Left lung (tissue), 10 donors: ENCODE data around the gene ZNF420. TPM values are rescaled to one million over a fixed set of nuclear protein-coding genes. Genes with fewer than 3 reads are reported as not detected.
"Not testable (repeated sequence)": the region's sequence is repeated elsewhere in the genome, so short reads cannot be mapped to it uniquely, and the experiment has no call there.

Source experiments
- ATAC-seq: fragments of 200-7000 bp; cut with Tn5 transposase; one replicate; pipeline ENCODE4 v1.9.1; 2020; ENCODE audit warnings: moderate library complexity
- DNase-seq, 4 donors: peaks; one replicate each; pipeline ENCODE4 v3.0.0-alpha.2; 2013 to 2020
- H3K27ac ChIP-seq, 2 donors: fragments of 200-600 bp; sonication (generic) in 1 of 2; one replicate each; pipeline versions ENCODE4 v1.5.0 to v1.8.0; 2020 to 2021
- H3K27me3 ChIP-seq, 2 donors: fragments of 200-600 bp; sonication (generic) in 1 of 2; one replicate each; pipeline versions ENCODE4 v1.5.0 to v1.8.0; 2020 to 2021
- H3K36me3 ChIP-seq, 2 donors: fragments of 200-600 bp; sonication (generic) in 1 of 2; one replicate each; pipeline versions ENCODE4 v1.5.0 to v1.8.0; 2020 to 2021
- H3K4me1 ChIP-seq, 2 donors: fragments of 200-600 bp; one replicate each; pipeline ENCODE4 v1.8.0; 2021
- H3K4me3 ChIP-seq, 2 donors: fragments of 200-600 bp; sonication (generic) in 1 of 2; one replicate each; pipeline versions ENCODE4 v1.5.0 to v1.8.0; 2020 to 2021; ENCODE audit warnings: mild to moderate bottlenecking in 1 of 2
- H3K9me3 ChIP-seq, 2 donors: fragments of 200-600 bp; sonication (generic) in 1 of 2; one replicate each; pipeline versions ENCODE4 v1.5.0 to v1.8.0; 2020 to 2021
- CTCF ChIP-seq, 2 donors: fragments of 200-600 bp; sonication (generic) in 1 of 2; IDR thresholded peaks; one replicate each; pipeline versions ENCODE4 v1.5.0 to v1.8.0; 2021; ENCODE audit warnings: antibody characterized with exemption in 2 of 2
- intact Hi-C, 2 donors: fragments of 100-400 bp; cut with DNase I; formaldehyde crosslinking; loops; one replicate each; pipeline versions ENCODE4 v1.11.2 to v1.14.2; 2022
- polyA plus RNA-seq, 6 donors: library from polyadenylated mRNA; unstranded; fragments of 120-200 nt; gene quantifications; one replicate each; pipeline ENCODE4 v1.2.1, GENCODE V29; 2013; ENCODE audit not compliant: insufficient read length in 6 of 6
- total RNA-seq, 2 donors: library from RNA; stranded (reverse); fragmentation: NEBNext Ultra II Directional; extraction: Animal tissue kit (Norgen Biotek cat#: 25700); gene quantifications; one replicate each; pipeline ENCODE4 v1.2.1, GENCODE V29; 2021
- donor health status: DM: no; HTN: yes; CAD: no.
- donor health status: DM: no; HTN: no; CAD: no.

ZNF420 gene
- total and polyA plus RNA-seq, 8 donors, result 5.9 to 22.9 (median 21.8) TPM

GRCh38 chr19:37059142-37059541, 19.1 kb upstream of the ZNF420 start:
- H3K36me3 ChIP-seq, result no peaks in the 10 kb centered on the region
- no peaks in the 10 kb centered on the region for H3K4me1 ChIP-seq
- H3K27me3 ChIP-seq, result no peaks in the 10 kb centered on the region
- peaks cover 0 to 92% of the 10 kb centered on the region in 2 donors for H3K9me3 ChIP-seq
- DNase-seq (no peak), ATAC-seq (no peak)
- no peak overlapping the region for H3K4me3 ChIP-seq
- intact Hi-C loops, result no loop called here
- H3K27ac ChIP-seq, result no peak overlapping the region
- no peak for TF ChIP-seq CTCF (IDR thresholded peaks at IDR 0.05)

- DNase-seq, H3K36me3 ChIP-seq, ATAC-seq, intact Hi-C loops, H3K27ac ChIP-seq, H3K27me3 ChIP-seq, H3K4me1 ChIP-seq, H3K4me3 ChIP-seq: not testable (repeated sequence)
- H3K9me3 ChIP-seq, result peaks cover 0 to 89% of the 10 kb centered on the region in 2 donors
Measured at GRCh38 chr19:37064886-37065285, 13.3 kb upstream of the ZNF420 start.

GRCh38 chr19:37074111-37074510, 4.1 kb upstream of the ZNF420 start:
- no peaks in the 10 kb centered on the region for H3K27me3 ChIP-seq
- peaks cover 0 to 40% of the 10 kb centered on the region in 2 donors for H3K9me3 ChIP-seq
- no peak for TF ChIP-seq CTCF (IDR thresholded peaks at IDR 0.05)
- H3K4me1 ChIP-seq, result peaks cover 9 to 12% of the 10 kb centered on the region in 2 donors
- H3K27ac ChIP-seq, result no peak overlapping the region
- no peaks in the 10 kb centered on the region for H3K36me3 ChIP-seq
- no peak overlapping the region for H3K4me3 ChIP-seq
- intact Hi-C loops, result no loop called here
- DNase-seq (no peak), ATAC-seq (no peak)

GRCh38 chr19:37074819-37075362, 3.3 kb upstream of the ZNF420 start:
- no peak for TF ChIP-seq CTCF (IDR thresholded peaks at IDR 0.05)
- Histone ChIP-seq H3K27ac (no peak overlapping the region), H3K9me3 (peaks cover 0 to 32% of the 10 kb centered on the region in 2 donors), H3K4me3 (no peak overlapping the region), H3K27me3 (no peaks in the 10 kb centered on the region), H3K36me3 (no peaks in the 10 kb centered on the region), H3K4me1 (peaks cover 15 to 16% of the 10 kb centered on the region in 2 donors)
- ATAC-seq (no peak), DNase-seq (no peak)
- intact Hi-C loops, result no loop called here

GRCh38 chr19:37076524-37076923, 1.7 kb upstream of the ZNF420 start:
- peaks cover 15 to 16% of the 10 kb centered on the region in 2 donors for H3K4me1 ChIP-seq
- H3K27me3 ChIP-seq, H3K4me3 ChIP-seq, H3K27ac ChIP-seq, intact Hi-C loops, DNase-seq, H3K36me3 ChIP-seq, ATAC-seq: not testable (repeated sequence)
- peaks cover 0 to 33% of the 10 kb centered on the region in 2 donors for H3K9me3 ChIP-seq

- Histone ChIP-seq H3K27ac (peak overlapping the region; percentile 81 to 82), H3K9me3 (peaks cover 0 to 34% of the 10 kb centered on the region in 2 donors), H3K36me3 (peaks cover 0 to 10% of the 10 kb centered on the region in 2 donors), H3K27me3 (no peaks in the 10 kb centered on the region), H3K4me1 (peaks cover 15 to 16% of the 10 kb centered on the region in 2 donors), H3K4me3 (peak overlapping the region; percentile 63 to 67)
- no peak for ATAC-seq
- TF ChIP-seq CTCF (IDR thresholded peaks at IDR 0.05), result no peak
- intact Hi-C loops, result no loop called here
- peak in 2 of 4 donors; percentile 78 to 79 for DNase-seq
Measured at GRCh38 chr19:37077501-37077933, 716 bp upstream of the ZNF420 start.
